Esophagus squamous epithelium (tissue), 4 donors: ENCODE measurements around the gene PARD3.

Experiments
- POLR2A ChIP-seq, 4 donors: fragments of 450-650 bp; IDR thresholded peaks; one replicate each; pipeline ENCODE4 v1.6.1; 2017; ENCODE audit warnings: antibody characterized with exemption in 4 of 4, mild to moderate bottlenecking in 4 of 4, moderate library complexity in 3 of 4
- TF ChIP-seq, protein P1 (sequence below), 6 experiments: fragments of 450-650 bp in 4 of 6; fragments of 200-600 bp in 2 of 6; sonication (generic) in 2 of 6; IDR thresholded peaks; one replicate each; pipeline ENCODE4 v1.5.1; 2016 to 2019; ENCODE audit warnings: antibody characterized with exemption in 6 of 6, mild to moderate bottlenecking in 4 of 6, moderate library complexity in 4 of 6

GRCh38 chr10:34850036-34850435 is 34.9 kb upstream of the PARD3 start:
- TF ChIP-seq, protein P1, sequence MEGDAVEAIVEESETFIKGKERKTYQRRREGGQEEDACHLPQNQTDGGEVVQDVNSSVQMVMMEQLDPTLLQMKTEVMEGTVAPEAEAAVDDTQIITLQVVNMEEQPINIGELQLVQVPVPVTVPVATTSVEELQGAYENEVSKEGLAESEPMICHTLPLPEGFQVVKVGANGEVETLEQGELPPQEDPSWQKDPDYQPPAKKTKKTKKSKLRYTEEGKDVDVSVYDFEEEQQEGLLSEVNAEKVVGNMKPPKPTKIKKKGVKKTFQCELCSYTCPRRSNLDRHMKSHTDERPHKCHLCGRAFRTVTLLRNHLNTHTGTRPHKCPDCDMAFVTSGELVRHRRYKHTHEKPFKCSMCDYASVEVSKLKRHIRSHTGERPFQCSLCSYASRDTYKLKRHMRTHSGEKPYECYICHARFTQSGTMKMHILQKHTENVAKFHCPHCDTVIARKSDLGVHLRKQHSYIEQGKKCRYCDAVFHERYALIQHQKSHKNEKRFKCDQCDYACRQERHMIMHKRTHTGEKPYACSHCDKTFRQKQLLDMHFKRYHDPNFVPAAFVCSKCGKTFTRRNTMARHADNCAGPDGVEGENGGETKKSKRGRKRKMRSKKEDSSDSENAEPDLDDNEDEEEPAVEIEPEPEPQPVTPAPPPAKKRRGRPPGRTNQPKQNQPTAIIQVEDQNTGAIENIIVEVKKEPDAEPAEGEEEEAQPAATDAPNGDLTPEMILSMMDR (IDR thresholded peaks at IDR 0.05): no peak
- no peak for TF ChIP-seq POLR2A (IDR thresholded peaks at IDR 0.05)
